Cardiac muscle cell (in vitro differentiated cells and primary cell): ENCODE data around the gene BRI3BP. TPM values are rescaled to one million over a fixed set of nuclear protein-coding genes. Genes with fewer than 3 reads are reported as not detected.
A peak's percentile ranks its signal among the peaks of the same experiment; 100 is the strongest.

ENCODE experiments used
- DNase-seq, 2 donors: peaks; one replicate each; pipeline versions ENCODE4 v3.0.0 to v3.0.0-alpha.2; 2010 to 2017; ENCODE audit warnings: low read depth in 1 of 2, low spot score in 1 of 2
- H3K27ac ChIP-seq: fragments of 200-600 bp; sonication (generic); 2 replicates; pipeline ENCODE4 v1.5.1; 2016
- H3K27me3 ChIP-seq: fragments of 200-600 bp; sonication (generic); 2 replicates; pipeline ENCODE4 v1.6.0; 2016; ENCODE audit warnings: control low read depth
- H3K36me3 ChIP-seq: fragments of 200-600 bp; sonication (generic); 2 replicates; pipeline ENCODE4 v1.5.1; 2016; ENCODE audit warnings: control low read depth
- H3K4me1 ChIP-seq: fragments of 200-600 bp; sonication (generic); 2 replicates; pipeline ENCODE4 v1.8.1; 2017; ENCODE audit warnings: low read depth, mild to moderate bottlenecking, mixed run types
- H3K4me3 ChIP-seq: fragments of 200-600 bp; sonication (generic); 2 replicates; pipeline ENCODE4 v1.5.1; 2016; ENCODE audit warnings: mild to moderate bottlenecking
- H3K9me3 ChIP-seq: fragments of 200-600 bp; sonication (generic); 2 replicates; pipeline ENCODE4 v1.5.1; 2017; ENCODE audit warnings: low read depth, mild to moderate bottlenecking, control low read depth
- polyA plus RNA-seq: library from polyadenylated mRNA; unstranded; fragments of >200 nt; fragmentation: Nextera tagmentation; extraction: Ambion mirVana; gene quantifications from 2 replicates; pipeline ENCODE4 v1.2.1, GENCODE V29; 2016
- total RNA-seq: library from RNA; depleted of rRNA; stranded (reverse); fragments of >200 nt; gene quantifications from 2 replicates; pipeline ENCODE4 v1.2.3, GENCODE V29; 2016
- TF ChIP-seq, protein P1 (sequence below): IDR thresholded peaks from 2 replicates; pipeline ENCODE4 v1.5.1; 2012; ENCODE audit warnings: low read depth, mild to moderate bottlenecking, low read length

Gene BRI3BP
- total and polyA plus RNA-seq, 2 experiments from 2014 or later, result 3.5 to 4.3 TPM

- H3K27ac ChIP-seq, result no peak overlapping the region
- no peak for DNase-seq
- H3K9me3 ChIP-seq, result no peaks in the 10 kb centered on the region
- peak overlapping the region; percentile 81 for H3K4me3 ChIP-seq
- no peaks in the 10 kb centered on the region for H3K36me3 ChIP-seq
- H3K4me1 ChIP-seq, result no peaks in the 10 kb centered on the region
- H3K27me3 ChIP-seq, result no peaks in the 10 kb centered on the region
- TF ChIP-seq, protein P1, sequence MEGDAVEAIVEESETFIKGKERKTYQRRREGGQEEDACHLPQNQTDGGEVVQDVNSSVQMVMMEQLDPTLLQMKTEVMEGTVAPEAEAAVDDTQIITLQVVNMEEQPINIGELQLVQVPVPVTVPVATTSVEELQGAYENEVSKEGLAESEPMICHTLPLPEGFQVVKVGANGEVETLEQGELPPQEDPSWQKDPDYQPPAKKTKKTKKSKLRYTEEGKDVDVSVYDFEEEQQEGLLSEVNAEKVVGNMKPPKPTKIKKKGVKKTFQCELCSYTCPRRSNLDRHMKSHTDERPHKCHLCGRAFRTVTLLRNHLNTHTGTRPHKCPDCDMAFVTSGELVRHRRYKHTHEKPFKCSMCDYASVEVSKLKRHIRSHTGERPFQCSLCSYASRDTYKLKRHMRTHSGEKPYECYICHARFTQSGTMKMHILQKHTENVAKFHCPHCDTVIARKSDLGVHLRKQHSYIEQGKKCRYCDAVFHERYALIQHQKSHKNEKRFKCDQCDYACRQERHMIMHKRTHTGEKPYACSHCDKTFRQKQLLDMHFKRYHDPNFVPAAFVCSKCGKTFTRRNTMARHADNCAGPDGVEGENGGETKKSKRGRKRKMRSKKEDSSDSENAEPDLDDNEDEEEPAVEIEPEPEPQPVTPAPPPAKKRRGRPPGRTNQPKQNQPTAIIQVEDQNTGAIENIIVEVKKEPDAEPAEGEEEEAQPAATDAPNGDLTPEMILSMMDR, result no peak
These were observed 71.0 kb downstream of the BRI3BP start for GRCh38 chr12:125064492-125064891.

DNA sequence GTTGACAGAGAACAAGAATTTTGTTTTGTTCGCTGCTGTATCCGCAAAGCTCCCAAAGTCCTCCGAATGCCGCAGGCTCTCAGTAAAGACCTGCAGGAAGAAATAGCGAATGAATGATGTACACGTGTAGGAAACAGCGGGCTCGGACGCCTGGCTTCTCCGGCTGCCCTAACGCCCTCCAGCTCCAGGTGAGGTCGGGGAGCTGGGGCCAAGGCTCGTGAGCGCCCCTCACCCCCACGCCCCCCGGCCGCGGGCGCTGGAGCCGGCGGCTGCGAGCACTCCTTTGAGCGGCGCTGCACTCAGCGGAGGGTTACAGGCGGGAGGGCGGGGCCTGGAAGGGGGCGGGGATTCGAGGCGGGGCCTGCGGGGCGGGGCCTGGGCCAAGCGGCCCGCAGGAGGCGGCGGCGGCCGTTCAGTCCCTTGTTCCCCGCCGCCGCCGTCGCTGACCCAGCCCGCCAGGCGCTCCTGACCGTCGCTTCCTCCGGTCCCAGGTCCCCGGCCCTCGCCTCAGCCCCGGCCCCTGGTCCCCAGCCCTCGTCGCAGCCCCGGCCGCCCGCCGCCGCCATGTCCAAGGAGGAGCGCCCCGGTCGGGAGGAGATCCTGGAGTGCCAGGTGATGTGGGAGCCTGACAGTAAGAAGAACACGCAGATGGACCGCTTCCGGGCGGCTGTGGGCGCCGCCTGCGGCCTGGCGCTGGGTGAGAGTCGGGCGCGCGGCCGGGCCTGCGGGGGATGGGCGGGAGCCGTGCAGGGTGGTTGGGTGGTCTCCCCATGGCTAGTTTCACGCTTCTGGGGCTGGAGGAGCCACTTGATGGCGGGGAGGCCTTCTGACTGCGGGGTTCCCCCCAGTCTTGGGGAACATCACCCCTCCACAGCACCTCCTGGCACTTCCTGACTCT lies 71.8 kb downstream of the BRI3BP start, which contains the start of gene AACS:
Gene AACS, plus strand, starts transcription at position 415 of the 898 bp plus-strand sequence. Its CDS starts 150 bp downstream, at position 565.
- TF ChIP-seq, protein P1, result peak; percentile 1
- Histone ChIP-seq H3K27ac (no peak within 1 kb of the TSS), H3K9me3 (no peaks in the 10 kb centered on the region), H3K27me3 (no peaks in the 10 kb centered on the region), H3K4me1 (peaks cover 5% of the 10 kb centered on the region), H3K36me3 (no peaks in the 10 kb centered on the region), H3K4me3 (peak within 1 kb of the TSS; percentile 81)
- DNase-seq, result peak; percentile 83 to 90

DNA sequence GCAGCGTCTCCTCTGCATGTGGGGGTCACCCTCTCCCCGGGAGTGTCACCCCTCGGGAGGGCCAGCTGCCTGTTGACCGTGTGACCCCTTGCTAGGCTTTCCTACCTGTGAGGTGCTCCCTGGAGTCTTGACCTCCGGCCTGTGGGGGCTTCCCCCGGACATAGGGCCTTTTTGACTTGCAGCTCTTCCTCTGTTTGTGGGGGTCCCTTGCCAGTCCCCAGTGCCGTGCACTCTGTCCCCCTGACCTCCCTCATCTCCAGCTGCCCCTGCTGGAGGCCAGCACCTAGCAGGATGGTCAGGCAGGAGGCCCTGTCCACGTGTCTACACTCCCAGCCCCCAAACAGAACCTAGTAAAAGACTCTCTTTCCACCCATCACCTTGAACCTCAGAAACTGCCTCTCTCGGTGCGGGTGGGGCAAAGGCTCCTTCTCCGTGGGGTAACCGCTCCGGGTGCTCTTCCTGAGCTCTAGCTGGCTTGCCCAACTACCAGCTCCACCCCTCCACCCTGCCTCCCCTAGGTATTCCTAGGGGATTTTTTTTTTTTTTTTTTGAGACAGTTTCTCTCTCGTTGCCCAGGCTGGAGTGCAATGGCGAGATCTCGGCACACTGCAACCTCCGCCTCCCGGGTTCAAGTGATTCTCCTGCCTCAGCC lies 72.6 kb downstream of the BRI3BP start:
- Histone ChIP-seq H3K27ac (no peak overlapping the region), H3K36me3 (no peaks in the 10 kb centered on the region)

DNA sequence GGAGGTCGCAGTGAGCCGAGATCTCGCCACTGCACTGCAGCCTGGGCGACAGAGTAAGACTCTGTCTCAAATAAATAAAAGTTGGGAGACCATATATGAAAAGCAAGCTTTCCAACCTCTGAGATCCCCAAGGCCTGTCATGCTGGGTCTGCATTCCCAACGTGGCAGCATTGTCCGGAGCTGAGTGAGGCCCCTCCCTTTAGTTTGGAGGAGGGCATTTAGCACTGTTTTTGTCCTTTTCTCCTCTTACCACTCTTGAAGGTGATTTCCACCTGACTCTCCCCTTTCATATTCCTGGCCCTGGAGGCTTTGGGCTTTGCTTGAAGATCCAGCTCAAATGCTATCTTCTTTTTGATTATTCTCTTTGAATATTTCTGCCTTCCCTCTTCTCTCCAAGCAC lies 74.9 kb downstream of the BRI3BP start:
- Histone ChIP-seq H3K4me3 (no peak overlapping the region), H3K27me3 (no peaks in the 10 kb centered on the region), H3K27ac (no peak overlapping the region), H3K9me3 (no peaks in the 10 kb centered on the region), H3K36me3 (no peaks in the 10 kb centered on the region), H3K4me1 (peaks cover 5% of the 10 kb centered on the region)
- DNase-seq, result no peak
- TF ChIP-seq, protein P1, result no peak

More for the DNA sequence above, 72.6 kb downstream of the BRI3BP start:
- peaks cover 5% of the 10 kb centered on the region for H3K4me1 ChIP-seq
- no peak for DNase-seq
- H3K4me3 ChIP-seq, result peak overlapping the region; percentile 81
- TF ChIP-seq, protein P1, result no peak
- H3K9me3 ChIP-seq, result no peaks in the 10 kb centered on the region
- no peaks in the 10 kb centered on the region for H3K27me3 ChIP-seq

- Histone ChIP-seq H3K27me3 (no peaks in the 10 kb centered on the region), H3K27ac (no peak overlapping the region), H3K4me1 (peaks cover 5% of the 10 kb centered on the region), H3K9me3 (no peaks in the 10 kb centered on the region), H3K4me3 (no peak overlapping the region), H3K36me3 (no peaks in the 10 kb centered on the region)
- DNase-seq, result no peak
- TF ChIP-seq, protein P1, result no peak
These were observed 76.2 kb downstream of the BRI3BP start for GRCh38 chr12:125069616-125070015.
